Transverse colon (tissue), 4 donors: ENCODE results near the gene NKAIN2. TPM values are rescaled to one million over a fixed set of nuclear protein-coding genes. Genes with fewer than 3 reads are reported as not detected.

Experiments used
- DNase-seq: peaks from one replicate; pipeline ENCODE4 v3.0.0-alpha.2; 2019
- H3K27ac ChIP-seq, 4 donors: fragments of 200-600 bp; sonication (generic); 2 replicates each; pipeline ENCODE4 v1.5.1; 2016 to 2018; ENCODE audit warnings: inconsistent platforms in 4 of 4
- H3K27me3 ChIP-seq: fragments of 200-600 bp; sonication (generic); 2 replicates; pipeline ENCODE4 v1.5.1; 2017; ENCODE audit warnings: inconsistent platforms
- H3K36me3 ChIP-seq, 4 donors: fragments of 200-600 bp; sonication (generic); 2 replicates each; pipeline ENCODE4 v1.5.1; 2017 to 2019; ENCODE audit warnings: inconsistent platforms in 4 of 4
- H3K4me1 ChIP-seq, 4 donors: fragments of 200-600 bp; sonication (generic); 2 replicates each; pipeline ENCODE4 v1.5.1; 2017 to 2020; ENCODE audit warnings: inconsistent platforms in 4 of 4
- H3K4me3 ChIP-seq, 4 donors: fragments of 200-600 bp; sonication (generic); 1 replicate in 1 of 4; 2 replicates in 3 of 4; pipeline versions ENCODE4 v1.5.1 to v1.6.1; 2017 to 2019; ENCODE audit warnings: inconsistent platforms in 4 of 4
- H3K9me3 ChIP-seq, 2 donors: fragments of 200-600 bp; sonication (generic); 2 replicates each; pipeline ENCODE4 v1.5.1; 2017 to 2019; ENCODE audit warnings: inconsistent platforms in 2 of 2
- CTCF ChIP-seq, 5 experiments: fragments of 200-600 bp in 3 of 5; fragments of 450-650 bp in 2 of 5; sonication (generic) in 3 of 5; IDR thresholded peaks; 1 replicate in 2 of 5; 2 replicates in 3 of 5; pipeline ENCODE4 v1.5.1; 2016 to 2017; ENCODE audit warnings: antibody characterized with exemption in 5 of 5, inconsistent platforms in 3 of 5, mild to moderate bottlenecking in 2 of 5, moderate library complexity in 1 of 5
- EP300 ChIP-seq: sonication (generic); formaldehyde crosslinking; IDR thresholded peaks from one replicate; pipeline ENCODE4 v1.6.1; 2017; ENCODE audit warnings: antibody characterized with exemption, low read depth
- POLR2A ChIP-seq: fragments of 450-650 bp; IDR thresholded peaks from one replicate; pipeline ENCODE4 v1.6.1; 2016; ENCODE audit warnings: antibody characterized with exemption, mild to moderate bottlenecking, moderate library complexity
- POLR2AphosphoS5 ChIP-seq, 3 donors: sonication (generic); formaldehyde crosslinking; IDR thresholded peaks; one replicate each; pipeline ENCODE4 v1.6.1; 2016; ENCODE audit warnings: antibody characterized with exemption in 3 of 3
- WGBS, 2 donors: methylation state at CpG; one replicate each; pipeline ENCODE4 v1.1.5; 2018; ENCODE audit warnings: low coverage in 1 of 2; 5-methylcytosine and 5-hydroxymethylcytosine counted together
- in situ Hi-C, 4 donors: fragments of 200-750 bp; cut with MboI; loops; one replicate each; pipeline versions ENCODE4 v1.15.0 to v1.15.1; 2017; ENCODE audit warnings: low sequenced_read_pairs in 3 of 4, low pct_ligation_motif_present in 1 of 4, low pct_unique_long_range_greater_than_20kb in 1 of 4
- intact Hi-C: fragments of 100-400 bp; cut with DNase I; formaldehyde crosslinking; loops from one replicate; pipeline ENCODE4 v1.15.1; 2023; ENCODE audit warnings: low total_unique reads
- total RNA-seq, 4 donors: library from RNA; depleted of rRNA; stranded (reverse); fragments of >200 nt; gene quantifications; one replicate each; pipeline ENCODE4 v1.1.0, GENCODE V29; 2016

NKAIN2 gene
- total RNA-seq, 4 donors from 2014 or later = 0.32 TPM; not detected in 3

DNA sequence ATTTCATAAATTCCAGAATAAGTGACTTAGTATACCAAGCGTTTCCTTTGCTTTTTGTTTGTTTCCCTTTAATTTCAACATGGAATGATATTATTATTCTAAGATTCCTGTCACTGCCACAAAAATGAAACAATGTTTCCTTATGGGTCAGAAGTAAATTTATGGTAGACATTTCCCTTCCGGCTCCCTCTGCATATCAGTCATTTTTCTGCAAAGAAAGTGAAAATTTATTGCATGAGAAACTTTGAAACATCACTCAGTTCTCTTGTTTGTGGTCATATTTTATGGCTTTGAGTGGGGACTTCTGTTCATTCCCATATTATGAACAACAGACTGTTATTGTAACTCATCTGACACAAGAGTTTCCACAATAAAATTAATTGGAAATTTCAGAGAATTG lies 97.8 kb downstream of the NKAIN2 start:
- intact Hi-C loops = no loop called here
- no peaks in the 10 kb centered on the region for H3K36me3 ChIP-seq
- H3K27me3 ChIP-seq = no peaks in the 10 kb centered on the region
- in situ Hi-C loops = no loop called here
- H3K9me3 ChIP-seq = no peaks in the 10 kb centered on the region
- 39 to 66% methylated on average over 2 of the region's 2 CpGs for WGBS, 2 donors
- DNase-seq = no peak
- no peaks in the 10 kb centered on the region for H3K4me1 ChIP-seq
- H3K4me3 ChIP-seq = no peak overlapping the region
- no peak overlapping the region for H3K27ac ChIP-seq
- TF ChIP-seq POLR2AphosphoS5 (IDR thresholded peaks at IDR 0.05) = no peak
- no peak for TF ChIP-seq CTCF (IDR thresholded peaks at IDR 0.05)
- TF ChIP-seq POLR2A = no peak
- TF ChIP-seq EP300 = no peak

GRCh38 chr6:123902738-123903313 lies 99.2 kb downstream of the NKAIN2 start:
- Histone ChIP-seq H3K4me1 (no peaks in the 10 kb centered on the region), H3K36me3 (no peaks in the 10 kb centered on the region), H3K27me3 (no peaks in the 10 kb centered on the region), H3K4me3 (no peak overlapping the region), H3K27ac (no peak overlapping the region), H3K9me3 (no peaks in the 10 kb centered on the region)
- TF ChIP-seq EP300 (no peak), POLR2A (no peak), POLR2AphosphoS5 (IDR thresholded peaks at IDR 0.05) (no peak), CTCF (IDR thresholded peaks at IDR 0.05) (no peak)
- 85 to 88% methylated on average over 6 of the region's 6 CpGs for WGBS, 2 donors
- in situ Hi-C loops (no loop called here), intact Hi-C loops (no loop called here)
- no peak for DNase-seq

DNA sequence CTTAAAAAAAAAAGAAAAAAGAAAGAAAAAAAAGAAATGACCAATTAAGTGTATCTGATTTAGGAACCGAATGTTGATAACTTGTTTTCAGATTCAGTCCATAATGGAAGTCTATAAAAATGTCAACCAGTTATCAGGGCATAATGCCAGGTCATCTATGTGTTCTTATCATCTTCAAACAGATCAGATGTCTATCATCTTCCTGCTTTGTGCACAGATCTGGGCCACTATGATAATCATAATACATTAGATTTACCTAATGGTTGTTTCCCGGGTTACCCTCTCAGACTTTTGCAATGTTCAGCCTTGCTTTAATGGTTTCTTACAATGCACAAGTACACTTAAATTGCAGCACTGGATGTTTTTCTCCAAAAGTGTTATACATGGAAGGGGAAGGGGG lies 100.6 kb downstream of the NKAIN2 start:
- TF ChIP-seq EP300 (no peak), POLR2A (no peak), POLR2AphosphoS5 (IDR thresholded peaks at IDR 0.05) (no peak), CTCF (IDR thresholded peaks at IDR 0.05) (no peak)
- no peak for DNase-seq
- intact Hi-C loops (no loop called here), in situ Hi-C loops (no loop called here)
- whole genome bisulfite sequencing, 2 donors = 66 to 79% methylated on average over 2 of the region's 2 CpGs
- Histone ChIP-seq H3K4me1 (no peaks in the 10 kb centered on the region), H3K4me3 (no peak overlapping the region), H3K27ac (no peak overlapping the region), H3K27me3 (no peaks in the 10 kb centered on the region), H3K36me3 (no peaks in the 10 kb centered on the region), H3K9me3 (no peaks in the 10 kb centered on the region)

- no peaks in the 10 kb centered on the region for H3K36me3 ChIP-seq
- no peak overlapping the region for H3K4me3 ChIP-seq
- no peak overlapping the region for H3K27ac ChIP-seq
- intact Hi-C loops (no loop called here), in situ Hi-C loops (no loop called here)
- WGBS, 2 donors = 78 to 91% methylated on average over 1 to 2 of the region's 2 CpGs
- no peak for DNase-seq
- H3K27me3 ChIP-seq = no peaks in the 10 kb centered on the region
- no peaks in the 10 kb centered on the region for H3K4me1 ChIP-seq
- H3K9me3 ChIP-seq = no peaks in the 10 kb centered on the region
- TF ChIP-seq POLR2AphosphoS5 (IDR thresholded peaks at IDR 0.05) (no peak), CTCF (IDR thresholded peaks at IDR 0.05) (no peak), EP300 (no peak), POLR2A (no peak)
Observed at GRCh38 chr6:123908797-123909196, 105.1 kb downstream of the NKAIN2 start.
